NCI-H2171 treated with DMSO at 0.1 percent for 48 hours (cell line): ENCODE results near the gene HOXD12.

Experiments
- DNase-seq: peaks from one replicate; lab custom pipeline; 2025; lab: John Stamatoyannopoulos, UW

Gene HOXD12

DNA sequence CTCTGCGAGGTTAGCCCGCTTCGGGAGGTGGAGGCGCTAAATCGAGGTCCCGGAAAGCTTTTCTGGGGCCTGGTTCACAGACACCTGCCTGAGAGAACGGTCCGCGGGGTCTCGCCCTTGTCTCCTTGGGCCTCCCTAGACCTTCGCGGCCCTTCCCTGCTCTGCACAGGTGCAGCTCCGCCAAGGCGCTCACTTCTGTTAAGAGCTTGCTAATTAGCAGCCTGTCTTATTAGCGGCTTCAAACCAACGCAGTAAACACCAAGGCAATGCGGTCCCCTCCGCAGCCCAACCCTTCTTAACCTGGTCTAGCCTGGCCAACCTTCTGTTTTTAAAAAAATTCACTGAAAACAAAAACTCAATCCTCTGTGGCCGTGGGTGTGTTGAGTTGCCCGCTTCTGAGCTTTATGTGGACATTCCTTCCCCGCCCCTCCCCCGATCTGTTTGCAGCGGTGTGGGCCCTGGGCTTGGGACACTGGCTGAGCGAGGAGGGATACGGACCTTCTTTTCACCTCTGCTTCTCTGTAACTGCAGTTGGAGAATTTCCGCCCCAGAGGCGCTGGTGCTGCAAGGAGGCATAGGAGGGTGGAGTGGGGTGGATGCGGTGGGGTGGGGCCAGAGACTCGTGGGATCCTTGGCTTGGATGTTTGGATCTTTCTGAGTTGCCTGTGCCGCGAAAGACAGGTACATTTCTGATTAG, 48.4 kb downstream of the HOXD12 start:
- DNase-seq = no peak

DNA sequence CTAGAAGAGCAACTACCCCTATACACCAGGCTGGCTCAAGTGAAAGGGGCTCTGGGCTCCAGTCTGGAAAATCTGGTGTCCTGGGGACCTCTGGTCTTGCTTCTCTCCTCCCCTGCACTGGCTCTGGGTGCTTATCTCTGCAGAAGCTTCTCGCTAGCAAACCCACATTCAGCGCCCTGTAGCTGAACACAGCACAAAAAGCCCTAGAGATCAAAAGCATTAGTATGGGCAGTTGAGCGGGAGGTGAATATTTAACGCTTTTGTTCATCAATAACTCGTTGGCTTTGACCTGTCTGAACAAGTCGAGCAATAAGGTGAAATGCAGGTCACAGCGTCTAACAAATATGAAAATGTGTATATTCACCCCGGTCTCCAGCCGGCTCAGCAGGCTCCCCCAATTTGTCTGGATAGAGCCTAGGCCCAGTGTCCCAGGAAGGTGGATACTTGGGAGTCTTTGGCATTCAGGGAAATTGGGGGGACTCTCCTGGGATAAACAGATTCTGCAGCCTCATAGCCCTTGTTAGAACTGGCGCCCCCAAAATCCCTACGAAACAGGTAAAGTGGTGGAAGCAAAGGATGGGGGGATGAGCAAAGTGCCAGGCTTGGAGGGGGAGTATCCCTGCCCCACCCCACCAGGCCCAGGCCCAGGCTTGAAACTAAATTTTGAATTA, 49.3 kb downstream of the HOXD12 start:
- DNase-seq = no peak

DNA sequence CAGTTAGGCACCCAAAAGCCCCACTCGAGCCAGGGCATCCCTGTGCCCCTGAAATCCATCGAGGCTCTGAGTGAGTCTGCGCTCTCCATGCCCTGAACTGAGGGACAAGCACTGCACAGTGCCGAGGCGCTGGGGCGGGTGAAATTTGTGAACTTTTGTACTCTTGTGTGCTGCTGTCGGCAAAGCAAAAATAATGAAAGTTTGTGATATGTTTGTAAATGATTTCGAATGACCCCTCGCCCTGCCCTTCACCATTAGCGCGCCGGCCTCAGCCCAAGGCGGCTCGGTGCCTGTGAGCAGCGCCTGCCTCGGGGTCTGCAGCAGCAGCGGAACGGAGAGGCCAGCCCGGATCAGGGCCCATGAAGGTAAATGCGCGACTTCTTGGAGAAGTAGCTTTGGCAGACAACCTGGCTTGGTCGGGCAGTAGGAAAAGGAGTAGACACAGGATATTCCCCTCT, 49.9 kb downstream of the HOXD12 start:
- no peak for DNase-seq

DNA sequence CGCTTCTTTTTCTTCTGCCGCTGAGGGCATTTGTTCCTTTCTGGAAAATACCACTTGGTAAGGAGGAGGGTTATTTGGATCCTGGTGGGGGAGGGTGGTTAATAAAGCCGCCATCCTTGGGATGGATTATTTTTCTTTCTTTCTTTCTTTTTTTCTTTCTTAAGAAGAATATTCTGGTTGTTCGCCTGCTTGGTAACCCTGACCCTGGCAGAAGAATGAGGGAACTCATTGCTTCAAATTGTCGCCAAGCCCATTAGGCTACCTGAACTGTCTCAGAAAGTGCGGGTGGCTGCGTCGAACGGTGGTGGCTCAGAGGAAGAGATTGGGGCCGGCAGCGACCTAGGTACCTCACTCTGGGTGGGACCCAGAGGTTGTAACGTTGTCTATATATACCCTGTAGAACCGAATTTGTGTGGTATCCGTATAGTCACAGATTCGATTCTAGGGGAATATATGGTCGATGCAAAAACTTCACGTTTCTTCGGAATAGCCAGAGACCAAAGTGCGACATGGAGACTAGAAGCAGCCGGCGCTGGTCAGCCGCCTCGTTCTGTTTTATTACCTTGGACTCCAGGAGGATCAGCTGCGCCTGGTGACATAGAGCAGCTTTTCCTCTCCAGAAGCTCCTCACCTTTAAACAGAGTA, 50.5 kb downstream of the HOXD12 start:
- DNase-seq = no peak

DNA sequence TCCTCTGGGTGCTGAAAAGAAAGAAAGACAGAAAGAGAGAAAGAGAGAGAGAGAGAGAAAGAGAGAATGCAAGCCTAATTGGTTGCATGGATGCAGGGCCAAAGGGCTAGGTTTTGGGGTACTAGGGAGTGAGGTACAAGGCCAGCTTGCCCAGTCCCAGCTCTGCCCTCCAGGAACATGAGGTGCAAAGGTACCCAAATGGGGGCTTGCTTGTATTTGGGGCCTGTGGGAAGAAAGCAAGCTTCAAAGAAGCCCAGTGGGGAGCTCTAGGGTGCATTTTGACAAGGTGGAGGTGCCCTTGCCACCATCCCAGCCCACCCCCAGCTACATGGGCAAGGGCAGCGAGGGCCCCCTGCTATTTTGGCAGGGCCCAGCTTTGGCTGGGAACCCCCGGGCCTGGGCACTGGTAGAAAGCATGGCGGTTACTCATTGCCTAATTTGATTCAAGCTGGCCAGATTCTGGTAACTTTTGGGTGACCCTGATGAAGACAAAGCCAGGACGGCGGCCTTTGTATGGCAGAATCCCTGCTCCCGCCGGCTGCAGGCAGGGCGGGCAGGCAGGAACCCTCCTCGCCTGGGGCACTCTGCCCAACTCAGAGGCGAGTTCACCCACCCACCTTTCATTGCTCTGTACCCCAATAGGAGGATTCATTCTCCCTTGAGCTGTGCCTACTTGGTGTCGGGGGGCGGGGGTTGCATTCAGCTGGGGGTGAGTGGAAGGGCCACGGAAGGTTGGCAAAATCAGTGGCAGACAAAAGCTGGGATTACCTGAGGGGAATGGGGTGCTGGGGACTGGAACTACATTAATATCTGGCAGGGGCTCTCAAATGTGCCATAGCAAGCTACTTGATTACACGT, 51.2 kb downstream of the HOXD12 start:
- DNase-seq = no peak

DNA sequence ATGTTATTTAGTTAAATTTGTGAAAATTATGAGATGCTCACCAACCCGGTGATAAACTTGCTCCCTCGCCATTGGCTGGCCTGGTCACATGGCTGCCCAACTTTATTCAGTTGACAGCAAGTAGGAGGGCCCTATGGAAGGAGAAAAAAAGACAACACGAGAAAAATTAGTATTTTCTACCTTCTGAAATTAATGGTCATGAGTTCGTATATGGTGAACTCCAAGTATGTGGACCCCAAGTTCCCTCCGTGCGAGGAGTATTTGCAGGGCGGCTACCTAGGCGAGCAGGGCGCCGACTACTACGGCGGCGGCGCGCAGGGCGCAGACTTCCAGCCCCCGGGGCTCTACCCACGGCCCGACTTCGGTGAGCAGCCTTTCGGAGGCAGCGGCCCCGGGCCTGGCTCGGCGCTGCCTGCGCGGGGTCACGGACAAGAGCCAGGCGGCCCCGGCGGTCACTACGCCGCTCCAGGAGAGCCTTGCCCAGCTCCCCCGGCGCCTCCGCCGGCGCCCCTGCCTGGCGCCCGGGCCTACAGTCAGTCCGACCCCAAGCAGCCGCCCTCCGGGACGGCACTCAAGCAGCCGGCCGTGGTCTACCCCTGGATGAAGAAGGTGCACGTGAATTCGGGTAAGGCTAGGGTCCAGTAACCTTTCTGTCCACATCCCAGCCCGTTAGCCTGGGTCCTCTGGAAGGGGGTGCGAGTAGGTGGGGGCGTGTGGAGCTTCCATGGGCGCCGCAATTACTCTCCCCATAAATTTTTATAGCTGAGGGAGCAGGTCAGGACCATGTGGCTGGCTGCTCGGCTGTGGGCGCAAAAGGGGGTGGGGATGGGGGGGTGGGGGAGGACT, 52.1 kb downstream of the HOXD12 start, which contains the start of gene HOXD4:
Gene HOXD4 (plus strand): TSS at position 109 of the 846 bp plus-strand sequence. CDS start 84 bp downstream, at position 193.
- no peak for DNase-seq
